ENCODE measurements around the gene DUT.

DNA sequence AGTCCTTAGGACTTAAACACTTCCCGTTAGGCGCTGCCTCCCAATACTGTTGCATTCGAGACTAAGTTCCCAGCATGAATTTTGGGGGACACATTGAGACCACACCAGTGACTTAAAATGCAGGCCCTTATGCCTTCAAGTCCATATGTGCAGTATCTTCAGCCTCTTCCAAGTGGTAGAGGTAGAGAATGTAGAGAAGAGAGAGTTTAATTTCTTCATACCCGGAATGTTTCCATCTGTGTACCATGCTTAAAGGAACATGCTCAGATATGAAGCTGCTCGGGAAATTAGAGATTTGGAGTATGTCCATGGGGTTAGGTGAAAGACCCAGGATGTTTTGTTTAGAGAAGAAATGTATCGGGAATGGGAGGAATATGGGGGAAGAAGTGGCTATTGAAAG is 12.6 kb downstream of the DUT start:
- TF ChIP-seq, protein P1, sequence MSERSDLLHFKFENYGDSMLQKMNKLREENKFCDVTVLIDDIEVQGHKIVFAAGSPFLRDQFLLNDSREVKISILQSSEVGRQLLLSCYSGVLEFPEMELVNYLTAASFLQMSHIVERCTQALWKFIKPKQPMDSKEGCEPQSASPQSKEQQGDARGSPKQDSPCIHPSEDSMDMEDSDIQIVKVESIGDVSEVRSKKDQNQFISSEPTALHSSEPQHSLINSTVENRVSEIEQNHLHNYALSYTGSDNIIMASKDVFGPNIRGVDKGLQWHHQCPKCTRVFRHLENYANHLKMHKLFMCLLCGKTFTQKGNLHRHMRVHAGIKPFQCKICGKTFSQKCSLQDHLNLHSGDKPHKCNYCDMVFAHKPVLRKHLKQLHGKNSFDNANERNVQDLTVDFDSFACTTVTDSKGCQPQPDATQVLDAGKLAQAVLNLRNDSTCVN (CRISPR knock-in tag; IDR thresholded peaks at IDR 0.05) = no peak
- TF ChIP-seq, protein P2, sequence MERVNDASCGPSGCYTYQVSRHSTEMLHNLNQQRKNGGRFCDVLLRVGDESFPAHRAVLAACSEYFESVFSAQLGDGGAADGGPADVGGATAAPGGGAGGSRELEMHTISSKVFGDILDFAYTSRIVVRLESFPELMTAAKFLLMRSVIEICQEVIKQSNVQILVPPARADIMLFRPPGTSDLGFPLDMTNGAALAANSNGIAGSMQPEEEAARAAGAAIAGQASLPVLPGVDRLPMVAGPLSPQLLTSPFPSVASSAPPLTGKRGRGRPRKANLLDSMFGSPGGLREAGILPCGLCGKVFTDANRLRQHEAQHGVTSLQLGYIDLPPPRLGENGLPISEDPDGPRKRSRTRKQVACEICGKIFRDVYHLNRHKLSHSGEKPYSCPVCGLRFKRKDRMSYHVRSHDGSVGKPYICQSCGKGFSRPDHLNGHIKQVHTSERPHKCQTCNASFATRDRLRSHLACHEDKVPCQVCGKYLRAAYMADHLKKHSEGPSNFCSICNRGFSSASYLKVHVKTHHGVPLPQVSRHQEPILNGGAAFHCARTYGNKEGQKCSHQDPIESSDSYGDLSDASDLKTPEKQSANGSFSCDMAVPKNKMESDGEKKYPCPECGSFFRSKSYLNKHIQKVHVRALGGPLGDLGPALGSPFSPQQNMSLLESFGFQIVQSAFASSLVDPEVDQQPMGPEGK (CRISPR knock-in tag; IDR thresholded peaks at IDR 0.05; ENCODE audit: borderline replicate concordance) = no peak
- peak; percentile 62; the same call in 1 of the 2 replicates for TF ChIP-seq POLR2A (conservative IDR thresholded peaks at IDR 0.05)
- TF ChIP-seq, protein P3, sequence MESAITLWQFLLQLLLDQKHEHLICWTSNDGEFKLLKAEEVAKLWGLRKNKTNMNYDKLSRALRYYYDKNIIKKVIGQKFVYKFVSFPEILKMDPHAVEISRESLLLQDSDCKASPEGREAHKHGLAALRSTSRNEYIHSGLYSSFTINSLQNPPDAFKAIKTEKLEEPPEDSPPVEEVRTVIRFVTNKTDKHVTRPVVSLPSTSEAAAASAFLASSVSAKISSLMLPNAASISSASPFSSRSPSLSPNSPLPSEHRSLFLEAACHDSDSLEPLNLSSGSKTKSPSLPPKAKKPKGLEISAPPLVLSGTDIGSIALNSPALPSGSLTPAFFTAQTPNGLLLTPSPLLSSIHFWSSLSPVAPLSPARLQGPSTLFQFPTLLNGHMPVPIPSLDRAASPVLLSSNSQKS (CRISPR knock-in tag; IDR thresholded peaks at IDR 0.05) = no peak
- no peak for TF ChIP-seq TARDBP (IDR thresholded peaks at IDR 0.05)
- no peak for TF ChIP-seq NFYB (IDR thresholded peaks at IDR 0.05; ENCODE audit: extremely low read depth, insufficient read length)
- TF ChIP-seq, protein P4, sequence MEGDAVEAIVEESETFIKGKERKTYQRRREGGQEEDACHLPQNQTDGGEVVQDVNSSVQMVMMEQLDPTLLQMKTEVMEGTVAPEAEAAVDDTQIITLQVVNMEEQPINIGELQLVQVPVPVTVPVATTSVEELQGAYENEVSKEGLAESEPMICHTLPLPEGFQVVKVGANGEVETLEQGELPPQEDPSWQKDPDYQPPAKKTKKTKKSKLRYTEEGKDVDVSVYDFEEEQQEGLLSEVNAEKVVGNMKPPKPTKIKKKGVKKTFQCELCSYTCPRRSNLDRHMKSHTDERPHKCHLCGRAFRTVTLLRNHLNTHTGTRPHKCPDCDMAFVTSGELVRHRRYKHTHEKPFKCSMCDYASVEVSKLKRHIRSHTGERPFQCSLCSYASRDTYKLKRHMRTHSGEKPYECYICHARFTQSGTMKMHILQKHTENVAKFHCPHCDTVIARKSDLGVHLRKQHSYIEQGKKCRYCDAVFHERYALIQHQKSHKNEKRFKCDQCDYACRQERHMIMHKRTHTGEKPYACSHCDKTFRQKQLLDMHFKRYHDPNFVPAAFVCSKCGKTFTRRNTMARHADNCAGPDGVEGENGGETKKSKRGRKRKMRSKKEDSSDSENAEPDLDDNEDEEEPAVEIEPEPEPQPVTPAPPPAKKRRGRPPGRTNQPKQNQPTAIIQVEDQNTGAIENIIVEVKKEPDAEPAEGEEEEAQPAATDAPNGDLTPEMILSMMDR (IDR thresholded peaks at IDR 0.05 in 2 of 3, conservative IDR thresholded peaks at IDR 0.05 in 1 of 3; ENCODE audit: insufficient read depth in 2 of 3, low read depth in 1 of 3, low read length in 3 of 3) = no peak
- TF ChIP-seq HCFC1 (IDR thresholded peaks at IDR 0.05; ENCODE audit: low read depth, low read length) = no peak
- TF ChIP-seq, protein P5, sequence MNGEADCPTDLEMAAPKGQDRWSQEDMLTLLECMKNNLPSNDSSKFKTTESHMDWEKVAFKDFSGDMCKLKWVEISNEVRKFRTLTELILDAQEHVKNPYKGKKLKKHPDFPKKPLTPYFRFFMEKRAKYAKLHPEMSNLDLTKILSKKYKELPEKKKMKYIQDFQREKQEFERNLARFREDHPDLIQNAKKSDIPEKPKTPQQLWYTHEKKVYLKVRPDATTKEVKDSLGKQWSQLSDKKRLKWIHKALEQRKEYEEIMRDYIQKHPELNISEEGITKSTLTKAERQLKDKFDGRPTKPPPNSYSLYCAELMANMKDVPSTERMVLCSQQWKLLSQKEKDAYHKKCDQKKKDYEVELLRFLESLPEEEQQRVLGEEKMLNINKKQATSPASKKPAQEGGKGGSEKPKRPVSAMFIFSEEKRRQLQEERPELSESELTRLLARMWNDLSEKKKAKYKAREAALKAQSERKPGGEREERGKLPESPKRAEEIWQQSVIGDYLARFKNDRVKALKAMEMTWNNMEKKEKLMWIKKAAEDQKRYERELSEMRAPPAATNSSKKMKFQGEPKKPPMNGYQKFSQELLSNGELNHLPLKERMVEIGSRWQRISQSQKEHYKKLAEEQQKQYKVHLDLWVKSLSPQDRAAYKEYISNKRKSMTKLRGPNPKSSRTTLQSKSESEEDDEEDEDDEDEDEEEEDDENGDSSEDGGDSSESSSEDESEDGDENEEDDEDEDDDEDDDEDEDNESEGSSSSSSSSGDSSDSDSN (IDR thresholded peaks at IDR 0.05; ENCODE audit: borderline replicate concordance in 1 of 2, low read depth in 2 of 2, low read length in 2 of 2) = no peak
- TF ChIP-seq NFRKB (IDR thresholded peaks at IDR 0.05; ENCODE audit: low read depth) = no peak
- TF ChIP-seq, protein P6, sequence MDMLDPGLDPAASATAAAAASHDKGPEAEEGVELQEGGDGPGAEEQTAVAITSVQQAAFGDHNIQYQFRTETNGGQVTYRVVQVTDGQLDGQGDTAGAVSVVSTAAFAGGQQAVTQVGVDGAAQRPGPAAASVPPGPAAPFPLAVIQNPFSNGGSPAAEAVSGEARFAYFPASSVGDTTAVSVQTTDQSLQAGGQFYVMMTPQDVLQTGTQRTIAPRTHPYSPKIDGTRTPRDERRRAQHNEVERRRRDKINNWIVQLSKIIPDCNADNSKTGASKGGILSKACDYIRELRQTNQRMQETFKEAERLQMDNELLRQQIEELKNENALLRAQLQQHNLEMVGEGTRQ (CRISPR knock-in tag; IDR thresholded peaks at IDR 0.05) = no peak
- TF ChIP-seq SRSF3 (IDR thresholded peaks at IDR 0.05; ENCODE audit: insufficient read depth, low read length) = no peak

All from K562 (cell line).